Astrocyte (in vitro differentiated cells and primary cell): ENCODE measurements around the gene HPSE2.

Source experiments
- EZH2 ChIP-seq: IDR thresholded peaks from 2 replicates; pipeline ENCODE4 v1.6.1; 2012; ENCODE audit warnings: mild to moderate bottlenecking, low read length, inconsistent platforms; ENCODE audit not compliant: insufficient read depth
- TF ChIP-seq, protein P1 (sequence below): IDR thresholded peaks from 2 replicates; pipeline ENCODE4 v1.5.1; 2011; ENCODE audit warnings: low read depth, mild to moderate bottlenecking, inconsistent platforms, low read length, moderate library complexity; ENCODE audit not compliant: insufficient read depth

DNA sequence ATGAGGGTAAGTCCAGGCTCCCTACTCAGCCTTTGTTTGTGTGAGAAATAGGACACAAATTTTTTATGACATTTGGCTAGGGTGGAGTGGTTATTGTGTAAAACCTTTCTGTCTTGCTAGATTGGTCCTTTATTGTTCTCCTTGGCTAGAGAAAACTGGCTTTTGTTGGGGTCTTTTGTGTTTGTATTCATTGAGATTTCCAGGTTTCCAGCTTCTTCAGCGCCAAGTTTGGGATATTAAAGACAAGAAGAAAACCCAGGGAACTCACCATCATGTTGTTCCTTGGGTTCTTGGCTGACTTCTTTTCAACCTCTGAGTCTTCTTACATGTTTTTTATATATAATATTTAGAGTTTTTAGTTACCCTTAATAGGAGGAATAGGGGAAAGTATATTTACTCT is 310.0 kb downstream of the HPSE2 start:
- TF ChIP-seq, protein P1, sequence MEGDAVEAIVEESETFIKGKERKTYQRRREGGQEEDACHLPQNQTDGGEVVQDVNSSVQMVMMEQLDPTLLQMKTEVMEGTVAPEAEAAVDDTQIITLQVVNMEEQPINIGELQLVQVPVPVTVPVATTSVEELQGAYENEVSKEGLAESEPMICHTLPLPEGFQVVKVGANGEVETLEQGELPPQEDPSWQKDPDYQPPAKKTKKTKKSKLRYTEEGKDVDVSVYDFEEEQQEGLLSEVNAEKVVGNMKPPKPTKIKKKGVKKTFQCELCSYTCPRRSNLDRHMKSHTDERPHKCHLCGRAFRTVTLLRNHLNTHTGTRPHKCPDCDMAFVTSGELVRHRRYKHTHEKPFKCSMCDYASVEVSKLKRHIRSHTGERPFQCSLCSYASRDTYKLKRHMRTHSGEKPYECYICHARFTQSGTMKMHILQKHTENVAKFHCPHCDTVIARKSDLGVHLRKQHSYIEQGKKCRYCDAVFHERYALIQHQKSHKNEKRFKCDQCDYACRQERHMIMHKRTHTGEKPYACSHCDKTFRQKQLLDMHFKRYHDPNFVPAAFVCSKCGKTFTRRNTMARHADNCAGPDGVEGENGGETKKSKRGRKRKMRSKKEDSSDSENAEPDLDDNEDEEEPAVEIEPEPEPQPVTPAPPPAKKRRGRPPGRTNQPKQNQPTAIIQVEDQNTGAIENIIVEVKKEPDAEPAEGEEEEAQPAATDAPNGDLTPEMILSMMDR, result no peak
- TF ChIP-seq EZH2, result no peak
